Measurements from ENCODE around the gene ATR.

ATR gene

GRCh38 chr3:142507241-142507640 is 71.3 kb downstream of the ATR start:
- no peak for DNase-seq

- no peak for DNase-seq
These were observed 76.1 kb downstream of the ATR start for GRCh38 chr3:142502187-142502985.

DNA sequence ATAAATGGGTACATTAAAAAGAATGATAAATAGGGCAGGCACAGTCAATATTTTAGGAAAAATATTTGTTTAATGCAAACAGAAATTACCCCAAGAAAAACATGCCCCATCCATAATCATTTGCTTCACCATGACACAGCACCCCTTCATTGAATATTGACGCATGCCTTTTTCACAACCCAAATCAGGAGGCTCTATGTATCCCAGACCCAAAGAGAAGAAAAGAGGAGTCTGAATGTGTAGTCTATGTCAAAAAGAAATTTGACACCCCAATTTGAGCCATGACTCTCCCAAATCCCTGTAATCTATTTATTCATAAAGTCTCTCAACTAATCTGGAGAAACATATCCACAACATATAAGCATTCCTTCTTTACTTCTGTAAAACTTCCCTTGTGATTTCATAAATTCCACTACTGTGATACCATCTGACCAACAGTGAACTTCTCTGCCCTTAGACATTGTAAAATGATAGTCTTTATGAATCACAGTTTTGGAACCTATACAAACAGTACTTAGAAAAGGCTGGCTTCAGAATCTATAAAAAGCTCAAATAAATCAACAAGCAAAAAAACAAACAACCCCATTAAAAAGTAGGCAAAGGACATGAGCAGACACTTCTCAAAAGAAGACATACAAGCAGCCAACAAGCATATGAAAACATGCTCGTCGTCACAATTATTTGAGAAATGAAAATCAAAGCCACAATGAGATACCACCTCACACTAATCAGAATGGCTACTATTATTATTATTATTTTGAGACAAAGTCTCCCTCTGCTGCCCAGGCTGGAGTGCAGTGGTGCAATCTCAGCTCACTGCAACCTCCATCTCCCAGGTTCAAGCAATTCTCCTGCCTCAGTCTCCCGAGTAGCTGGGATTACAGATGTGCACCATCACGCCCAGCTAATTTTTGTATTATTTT is 77.3 kb downstream of the ATR start:
- no peak for DNase-seq

- no peak for DNase-seq
These were observed 78.3 kb downstream of the ATR start for GRCh38 chr3:142500211-142500610.

DNA sequence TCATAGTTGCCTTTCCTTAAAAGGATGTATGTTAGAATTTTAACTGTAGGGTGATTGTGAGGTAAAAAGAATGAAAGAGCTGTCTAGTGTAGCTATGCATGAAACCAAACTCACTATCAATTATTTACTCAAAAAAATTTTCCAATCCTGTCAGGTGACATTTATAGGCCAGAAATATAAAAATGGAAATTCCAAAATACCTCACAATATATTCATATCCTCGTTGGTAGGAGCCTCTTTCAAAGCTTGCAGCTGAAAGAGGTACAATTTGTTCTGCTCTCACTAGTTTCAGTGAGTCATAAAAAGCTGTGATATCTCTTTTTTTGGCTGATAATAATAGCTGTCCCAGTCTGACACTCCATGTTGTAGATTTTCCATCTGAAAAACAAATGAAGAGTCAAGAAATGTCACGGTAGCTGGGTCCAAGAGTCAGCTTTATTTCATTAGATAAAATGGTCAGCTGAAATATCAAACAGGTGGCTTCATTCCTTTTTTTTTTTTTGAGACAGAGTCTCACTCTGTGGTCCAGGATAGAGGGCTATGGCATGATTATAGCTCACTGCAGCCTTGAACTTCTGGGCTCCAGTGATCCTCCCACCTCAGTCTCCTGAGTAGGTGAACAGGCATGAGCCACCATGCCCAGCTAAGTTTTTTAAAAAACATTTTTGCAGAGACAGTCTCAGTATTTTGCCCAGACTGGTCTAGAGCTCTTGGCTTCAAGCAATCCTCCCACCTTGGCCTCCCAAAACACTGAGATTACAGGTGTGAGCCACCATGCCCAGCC is 79.9 kb downstream of the ATR start:
- no peak for DNase-seq

DNA sequence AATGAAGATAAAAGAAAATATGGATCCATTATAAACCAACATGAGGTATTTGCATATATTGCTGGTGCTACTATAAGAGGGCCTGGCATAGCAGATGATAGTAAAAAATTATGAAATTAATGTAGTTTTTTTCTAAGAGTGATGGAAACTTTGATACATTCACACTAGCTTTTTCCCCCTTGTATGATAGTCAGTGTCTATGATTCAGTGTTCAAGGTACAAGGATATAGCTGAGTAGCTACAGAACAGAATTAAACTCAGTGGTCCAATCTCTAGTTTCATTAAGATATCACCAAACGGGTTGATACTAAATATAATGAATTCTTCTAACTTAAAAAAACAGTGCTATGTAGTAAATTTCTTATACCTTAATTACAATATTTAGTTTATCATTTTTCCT is 80.8 kb downstream of the ATR start:
- DNase-seq: no peak

DNA sequence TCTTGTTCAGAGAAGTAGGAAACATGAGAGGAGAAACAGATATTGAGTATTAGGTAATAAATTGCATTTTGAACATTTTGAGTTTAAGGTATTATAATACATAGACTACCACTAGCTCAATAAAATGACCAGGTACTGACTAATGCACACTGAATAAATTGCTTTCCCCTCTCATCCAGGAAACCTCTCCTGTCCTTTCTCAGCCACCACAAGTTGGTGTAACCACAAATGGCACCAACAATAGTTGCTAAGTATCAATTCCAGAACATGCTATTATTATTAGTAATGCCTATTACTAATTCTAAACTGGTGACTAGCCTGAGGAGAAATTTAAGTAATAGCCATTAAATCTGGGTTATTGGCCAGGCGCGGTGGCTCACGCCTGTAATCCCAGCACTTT is 83.4 kb downstream of the ATR start:
- DNase-seq: no peak

DNA sequence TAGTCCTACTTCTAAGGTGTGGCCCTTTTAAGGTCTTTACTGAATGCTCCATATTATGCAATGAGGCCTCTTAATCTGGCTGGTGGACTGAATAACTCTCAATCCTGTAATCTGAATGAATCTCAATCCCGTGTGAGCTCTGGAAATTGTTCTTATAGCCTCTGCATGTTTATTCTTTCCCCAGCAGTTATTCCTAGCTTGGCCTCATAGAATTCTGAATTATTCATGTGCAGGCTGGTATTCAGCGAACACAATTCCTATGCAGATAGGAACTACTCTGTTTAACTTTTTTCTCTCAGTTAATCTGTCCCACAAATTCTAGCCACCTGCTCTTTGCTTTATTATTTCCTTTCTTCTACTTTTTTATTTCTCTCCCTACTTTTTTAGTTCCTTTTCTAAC is 86.3 kb downstream of the ATR start:
- DNase-seq: no peak

DNA sequence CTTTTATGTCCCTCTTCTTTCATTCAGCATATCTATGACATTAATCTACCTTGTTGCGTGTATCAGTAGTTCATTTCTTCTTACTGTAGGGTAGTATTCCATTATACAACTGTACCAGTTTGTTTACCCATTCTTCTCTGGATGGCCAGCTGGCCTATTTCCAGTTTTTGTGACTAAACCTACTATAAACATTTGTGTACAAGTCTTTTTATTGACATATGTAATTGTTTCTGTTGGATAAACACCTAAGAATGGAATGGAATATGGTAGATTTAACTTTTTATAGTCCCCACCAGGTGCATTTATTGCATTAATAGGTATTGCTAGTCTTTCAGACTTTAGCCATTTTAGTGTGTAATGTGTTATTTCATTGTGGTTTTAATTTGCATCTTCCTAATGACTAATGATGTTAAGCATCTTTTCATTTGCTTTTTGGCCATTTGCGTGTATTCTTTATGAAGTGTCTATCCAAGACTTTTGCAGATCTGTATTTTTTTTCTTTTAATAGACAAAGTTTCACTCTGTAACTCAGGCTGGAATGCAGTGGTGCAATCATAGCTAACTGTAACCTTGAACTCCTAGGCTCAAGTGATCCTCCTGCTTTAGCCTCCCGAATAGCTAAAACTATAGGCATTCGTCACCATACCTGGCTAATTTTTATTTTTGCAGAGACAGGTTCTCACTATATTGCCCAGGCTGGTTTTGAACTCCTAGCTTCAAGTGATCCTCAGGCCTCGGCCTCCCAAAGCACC is 88.8 kb downstream of the ATR start:
- DNase-seq: no peak

- no peak for DNase-seq
These were observed 93.6 kb downstream of the ATR start for GRCh38 chr3:142484912-142485435.

DNA sequence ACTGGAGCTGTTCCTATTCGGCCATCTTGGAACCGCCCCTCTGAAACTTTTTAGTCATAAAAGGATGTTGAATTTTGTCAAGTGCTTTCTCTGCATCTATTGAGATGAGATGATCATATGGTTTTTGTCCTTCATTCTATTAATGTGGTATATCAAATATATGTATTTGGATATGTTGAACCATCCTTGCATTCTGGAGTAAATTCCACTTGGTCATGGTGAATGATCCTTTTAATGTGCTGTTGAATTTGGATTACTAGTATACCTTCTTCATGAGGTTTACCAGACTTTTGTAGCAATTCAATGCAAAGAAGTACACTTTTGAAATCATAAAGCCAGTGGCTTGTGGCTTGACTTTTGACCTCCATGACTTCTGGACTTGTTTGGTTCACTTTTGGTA is 97.3 kb downstream of the ATR start:
- DNase-seq: no peak

- DNase-seq: no peak
These were observed 107.7 kb downstream of the ATR start for GRCh38 chr3:142470826-142471225.

- no peak for DNase-seq
These were observed 110.1 kb downstream of the ATR start for GRCh38 chr3:142468456-142468855.

- no peak for DNase-seq
These were observed 110.8 kb downstream of the ATR start for GRCh38 chr3:142467768-142468167.

DNA sequence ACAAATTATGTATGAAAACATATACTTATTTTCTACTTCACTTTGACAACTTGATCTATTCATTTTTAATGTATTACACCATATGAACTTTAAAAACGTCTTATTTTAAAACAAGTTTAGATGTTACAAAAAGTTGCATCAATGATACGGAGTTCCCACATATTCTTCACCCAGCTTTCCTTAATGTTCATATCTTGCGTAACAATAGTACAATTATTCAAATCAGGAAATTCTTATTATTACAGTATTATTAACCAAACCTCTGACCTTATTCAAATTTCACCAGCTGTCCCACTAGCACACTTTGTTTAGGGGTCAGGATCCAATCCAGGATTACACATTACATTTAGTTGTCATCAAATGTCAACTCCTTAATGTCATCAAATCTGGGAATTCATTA is 117.8 kb downstream of the ATR start:
- DNase-seq: no peak

DNA sequence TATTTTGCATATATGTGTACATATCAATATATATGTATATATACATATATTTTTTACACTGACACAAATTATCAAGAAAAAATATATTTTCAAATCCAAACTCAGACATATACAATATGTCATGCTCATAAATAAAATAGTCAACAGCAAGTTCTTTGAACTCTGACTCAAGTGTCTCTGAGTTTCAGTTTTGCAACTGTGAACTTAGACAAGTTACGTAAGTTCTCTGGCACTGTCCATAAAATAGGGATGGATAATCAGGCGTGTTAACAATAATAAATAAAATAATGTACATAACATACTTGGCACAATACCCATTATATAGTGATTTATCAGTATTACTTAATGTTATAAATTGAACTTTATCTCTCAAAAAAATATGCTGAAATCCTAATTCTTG is 118.6 kb downstream of the ATR start:
- no peak for DNase-seq

DNA sequence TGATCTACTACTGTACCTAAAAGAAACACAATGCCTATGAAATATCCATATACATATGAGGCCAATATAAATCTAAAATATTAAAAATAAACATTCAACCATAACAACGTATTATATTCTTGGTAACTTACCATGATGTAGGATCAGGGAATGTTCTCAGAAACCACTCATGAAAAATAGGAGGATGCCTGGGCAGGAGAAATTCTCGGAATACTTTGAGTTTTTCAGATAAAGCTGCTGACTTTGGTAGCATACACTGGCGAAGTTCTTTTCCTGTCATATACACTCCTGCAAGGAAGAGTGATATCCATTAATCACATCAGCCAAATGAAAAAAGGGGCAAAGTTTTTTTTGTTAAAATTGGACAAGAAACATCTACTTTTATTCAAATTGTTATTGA is 119.4 kb downstream of the ATR start:
- no peak for DNase-seq

DNA sequence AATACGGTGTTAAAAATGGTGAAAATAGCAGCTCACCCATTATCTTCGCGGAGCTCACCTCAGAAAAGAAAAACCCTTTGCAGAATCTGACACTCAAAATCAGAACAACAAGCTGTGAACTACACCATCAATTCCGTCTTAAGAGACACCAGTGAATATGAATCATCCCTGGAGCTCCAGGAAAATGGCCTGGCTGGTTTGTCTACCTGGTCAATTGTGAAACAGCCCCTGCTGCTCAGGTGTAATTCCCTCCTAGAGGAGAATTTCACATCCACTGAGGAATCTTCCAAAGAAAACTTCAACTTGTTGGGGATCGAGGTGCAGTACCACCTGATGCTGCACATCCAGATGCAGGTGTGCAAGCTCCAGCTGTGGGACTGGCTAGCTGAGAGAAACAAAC is 127.7 kb downstream of the ATR start:
- DNase-seq: no peak

DNA sequence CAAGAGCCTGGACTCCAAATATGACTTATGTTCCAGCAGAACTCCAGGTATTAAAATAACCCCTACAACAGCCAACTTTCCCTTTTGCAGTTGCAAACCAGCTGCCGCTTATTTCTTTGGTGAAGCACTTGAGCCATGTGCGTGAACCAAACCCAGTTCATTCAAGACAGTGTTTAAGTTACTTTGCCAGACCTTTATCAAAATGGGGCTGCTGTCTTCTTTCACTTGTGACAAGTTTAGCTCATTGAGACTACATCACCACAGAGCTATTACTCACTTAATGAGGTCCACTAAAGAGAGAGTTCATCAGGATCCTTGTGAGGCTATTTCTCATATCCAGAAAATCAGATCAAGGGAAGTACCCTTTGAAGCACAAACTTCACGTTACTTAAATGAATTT is 128.3 kb downstream of the ATR start:
- no peak for DNase-seq

DNA sequence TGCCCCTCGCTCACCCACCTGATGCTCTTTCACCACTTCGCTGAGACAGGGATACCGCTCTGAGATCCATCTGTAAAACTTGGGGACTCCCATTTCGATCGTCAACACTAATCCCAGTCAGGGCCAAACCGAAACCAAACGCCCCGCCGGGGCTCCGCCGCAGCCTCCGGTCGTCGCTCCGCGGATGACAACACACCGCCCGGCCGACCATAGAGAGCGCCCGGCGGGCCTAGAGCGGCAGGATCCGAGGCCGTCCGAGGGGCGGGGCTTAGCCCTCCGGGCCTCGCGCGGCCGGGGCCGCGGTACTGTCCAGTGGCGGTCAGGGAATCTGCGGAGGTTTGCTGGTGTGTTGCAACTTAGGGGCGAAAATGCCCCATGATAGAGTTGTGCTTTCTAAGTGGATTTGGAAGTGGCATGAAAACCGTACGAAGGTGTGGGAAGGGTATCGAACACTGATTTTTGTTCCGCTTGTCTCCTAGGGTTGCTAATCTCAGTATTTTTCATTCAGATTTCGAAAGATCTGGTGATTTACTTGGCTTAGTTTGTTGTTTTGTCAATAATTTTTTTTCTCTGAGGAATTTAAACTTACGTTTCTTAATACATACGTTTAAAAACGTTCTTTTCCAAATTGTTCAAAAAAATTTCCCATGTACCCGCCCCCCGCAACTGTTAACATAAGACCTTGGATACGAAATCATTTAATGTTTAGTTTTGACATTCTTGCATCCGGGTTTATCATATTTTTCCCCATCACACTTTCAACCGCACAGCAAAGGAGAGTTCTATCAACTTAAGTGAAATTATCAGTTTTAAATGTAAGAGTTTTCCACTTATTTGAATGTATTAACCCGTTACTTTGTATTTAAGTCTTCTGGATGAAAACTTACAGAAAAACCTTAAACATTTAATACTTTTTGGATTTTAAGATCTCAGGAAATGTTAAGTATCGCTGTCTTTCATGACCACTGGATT is 130.4 kb downstream of the ATR start, which contains the start of gene XRN1:
Gene XRN1 (minus strand): TSS at position 186 of the 972 bp plus-strand sequence. CDS start 93 bp downstream, at position 93.
- DNase-seq: peak; percentile 83

- DNase-seq: peak; percentile 23
These were observed 131.2 kb downstream of the ATR start for GRCh38 chr3:142447301-142447851.

Measured in 8988T (cell line).